ENCODE measurements around the gene WDR89. TPM values are rescaled to one million over a fixed set of nuclear protein-coding genes. Genes with fewer than 3 reads are reported as not detected.
"Not testable (repeated sequence)": the region's sequence is repeated elsewhere in the genome, so short reads cannot be mapped to it uniquely, and the experiment has no call there.

WDR89 gene
- total and polyA plus RNA-seq, 9 donors, result 6.7 to 20.2 (median 13.4) TPM

- H3K27ac ChIP-seq, result peak overlapping the region; percentile 76 to 97
- H3K9me3 ChIP-seq, result no peaks in the 10 kb centered on the region
- 0 to 1% (median 0%) methylated on average over 12 of the region's 12 CpGs for WGBS, 3 donors
- peak; percentile 69 to 84 (median 72) for DNase-seq
- peak overlapping the region; percentile 76 for H3K4me3 ChIP-seq
- TF ChIP-seq, protein P1, sequence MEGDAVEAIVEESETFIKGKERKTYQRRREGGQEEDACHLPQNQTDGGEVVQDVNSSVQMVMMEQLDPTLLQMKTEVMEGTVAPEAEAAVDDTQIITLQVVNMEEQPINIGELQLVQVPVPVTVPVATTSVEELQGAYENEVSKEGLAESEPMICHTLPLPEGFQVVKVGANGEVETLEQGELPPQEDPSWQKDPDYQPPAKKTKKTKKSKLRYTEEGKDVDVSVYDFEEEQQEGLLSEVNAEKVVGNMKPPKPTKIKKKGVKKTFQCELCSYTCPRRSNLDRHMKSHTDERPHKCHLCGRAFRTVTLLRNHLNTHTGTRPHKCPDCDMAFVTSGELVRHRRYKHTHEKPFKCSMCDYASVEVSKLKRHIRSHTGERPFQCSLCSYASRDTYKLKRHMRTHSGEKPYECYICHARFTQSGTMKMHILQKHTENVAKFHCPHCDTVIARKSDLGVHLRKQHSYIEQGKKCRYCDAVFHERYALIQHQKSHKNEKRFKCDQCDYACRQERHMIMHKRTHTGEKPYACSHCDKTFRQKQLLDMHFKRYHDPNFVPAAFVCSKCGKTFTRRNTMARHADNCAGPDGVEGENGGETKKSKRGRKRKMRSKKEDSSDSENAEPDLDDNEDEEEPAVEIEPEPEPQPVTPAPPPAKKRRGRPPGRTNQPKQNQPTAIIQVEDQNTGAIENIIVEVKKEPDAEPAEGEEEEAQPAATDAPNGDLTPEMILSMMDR (IDR thresholded peaks at IDR 0.05), result no peak
- no peak for TF ChIP-seq EP300 (IDR thresholded peaks at IDR 0.05)
- no peak for TF ChIP-seq POLR2A (IDR thresholded peaks at IDR 0.05)
- H3K36me3 ChIP-seq, result no peaks in the 10 kb centered on the region
- no peaks in the 10 kb centered on the region for H3K27me3 ChIP-seq
- intact Hi-C loops (cut with DNase I), result no loop called here
- H3K4me1 ChIP-seq (ENCODE audit: insufficient read depth), result no peaks in the 10 kb centered on the region
Measured at GRCh38 chr14:63642229-63642611, 549 bp upstream of the WDR89 start.

DNA sequence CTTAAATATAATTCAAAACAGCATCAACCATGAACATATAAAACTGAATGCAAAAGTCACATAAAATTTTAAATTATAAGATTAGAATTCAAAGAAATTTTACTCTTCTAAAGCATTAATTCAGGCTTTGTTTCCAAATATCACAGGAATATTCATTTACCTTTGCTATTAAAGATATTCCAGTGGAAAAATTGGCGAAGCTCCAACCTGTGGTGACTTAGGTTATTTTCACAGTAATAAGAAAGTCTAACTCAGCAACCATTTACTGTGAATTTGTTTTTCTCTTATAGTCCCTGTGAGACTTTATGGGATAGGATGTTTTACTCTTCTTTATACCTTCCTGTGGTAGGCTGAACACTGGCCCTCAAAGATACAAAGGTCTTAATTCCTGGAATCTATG is 3.2 kb downstream of the WDR89 start:
- H3K4me3 ChIP-seq, result no peak overlapping the region
- H3K27ac ChIP-seq, result no peak overlapping the region
- H3K27me3 ChIP-seq, result no peaks in the 10 kb centered on the region
- no peaks in the 10 kb centered on the region for H3K9me3 ChIP-seq
- intact Hi-C loops (cut with DNase I), result no loop called here
- H3K36me3 ChIP-seq, result no peaks in the 10 kb centered on the region
- 88 to 96% (median 93%) methylated on average over 1 of the region's 1 CpG for WGBS, 3 donors
- no peak for DNase-seq
- TF ChIP-seq POLR2A (IDR thresholded peaks at IDR 0.05), result no peak
- TF ChIP-seq EP300 (IDR thresholded peaks at IDR 0.05), result no peak
- TF ChIP-seq, protein P1 (IDR thresholded peaks at IDR 0.05), result no peak
- no peaks in the 10 kb centered on the region for H3K4me1 ChIP-seq (ENCODE audit: insufficient read depth)

DNA sequence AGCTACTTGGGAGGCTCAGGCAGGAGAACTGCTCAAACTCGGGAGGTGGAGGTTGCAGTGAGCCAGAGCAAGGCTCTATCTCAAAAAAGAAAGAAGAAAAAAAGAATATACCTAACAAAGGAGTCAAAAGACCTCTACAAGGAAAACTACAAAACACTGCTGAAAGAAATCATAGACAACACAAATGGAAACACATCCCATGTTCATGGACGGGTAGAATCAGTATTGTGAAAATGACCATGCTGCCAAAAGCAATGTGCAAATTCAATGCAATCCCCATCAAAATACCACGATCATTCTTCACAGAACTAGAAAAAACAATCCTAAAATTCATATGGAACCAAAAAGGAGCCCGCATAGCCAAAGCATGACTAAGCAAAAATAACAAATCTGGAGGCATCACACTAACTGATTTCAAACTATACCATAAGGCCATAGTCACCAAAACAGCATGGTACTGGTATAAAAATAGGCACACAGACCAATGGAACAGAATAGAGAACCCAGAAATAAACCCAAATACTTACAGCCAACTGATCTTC is 5.5 kb downstream of the WDR89 start:
- H3K4me1 ChIP-seq (ENCODE audit: insufficient read depth); DNase-seq; intact Hi-C loops (cut with DNase I); H3K4me3 ChIP-seq; H3K27ac ChIP-seq; H3K9me3 ChIP-seq; H3K27me3 ChIP-seq; H3K36me3 ChIP-seq: not testable (repeated sequence)
- WGBS, 3 donors, result 84 to 97% (median 96%) methylated on average over 4 of the region's 4 CpGs

- no peak for DNase-seq
Measured at GRCh38 chr14:63633801-63634200, 7.9 kb downstream of the WDR89 start.

DNA sequence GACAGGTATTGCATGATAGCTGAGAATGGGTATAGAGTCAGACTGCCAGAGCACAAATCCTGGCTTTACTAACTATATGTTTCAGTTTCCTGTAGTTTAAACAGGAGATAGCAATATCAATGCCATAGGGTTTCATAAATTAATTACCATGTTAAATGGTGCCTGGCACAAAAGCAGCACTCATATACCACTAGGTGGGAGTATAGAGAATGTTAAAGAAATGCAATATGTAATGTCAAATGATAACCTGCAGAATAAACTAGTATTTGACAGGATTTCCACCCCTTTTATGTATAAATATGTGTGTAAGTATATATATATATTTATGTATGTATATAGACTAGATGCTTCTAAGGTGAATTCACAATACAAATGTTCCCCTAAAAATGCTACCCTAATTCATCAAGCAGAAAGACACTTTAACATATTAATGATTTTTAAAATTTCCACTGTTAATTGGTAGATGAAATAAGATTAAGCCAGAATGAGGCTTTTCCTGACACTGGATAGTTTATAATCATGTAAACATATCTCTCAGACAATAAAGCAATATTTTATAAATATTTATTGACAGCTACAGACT is 8.6 kb downstream of the WDR89 start:
- Histone ChIP-seq H3K9me3 (no peaks in the 10 kb centered on the region), H3K27ac (no peak overlapping the region), H3K36me3 (no peaks in the 10 kb centered on the region), H3K27me3 (no peaks in the 10 kb centered on the region), H3K4me1 (ENCODE audit: insufficient read depth) (no peaks in the 10 kb centered on the region), H3K4me3 (no peak overlapping the region)
- no peak for DNase-seq
- TF ChIP-seq, protein P1 (IDR thresholded peaks at IDR 0.05), result peak in 1 of 3 donors; percentile 9
- TF ChIP-seq POLR2A (IDR thresholded peaks at IDR 0.05), result no peak
- intact Hi-C loops (cut with DNase I), result no loop called here

More at GRCh38 chr14:63633801-63634200, 7.9 kb downstream of the WDR89 start:
- Histone ChIP-seq H3K27me3 (no peaks in the 10 kb centered on the region), H3K27ac (no peak overlapping the region), H3K4me3 (no peak overlapping the region), H3K4me1 (ENCODE audit: insufficient read depth) (no peaks in the 10 kb centered on the region), H3K9me3 (no peaks in the 10 kb centered on the region), H3K36me3 (no peaks in the 10 kb centered on the region)
- TF ChIP-seq POLR2A (IDR thresholded peaks at IDR 0.05) (no peak), EP300 (IDR thresholded peaks at IDR 0.05) (no peak)
- TF ChIP-seq, protein P1 (IDR thresholded peaks at IDR 0.05), result no peak
- WGBS, 3 donors, result 66 to 79% (median 75%) methylated on average over 7 of the region's 7 CpGs
- intact Hi-C loops (cut with DNase I), result no loop called here

Data from ovary (tissue), 9 donors.